GM12878 (cell line): ENCODE measurements around the gene PHEX. TPM values are rescaled to one million over a fixed set of nuclear protein-coding genes. Genes with fewer than 3 reads are reported as not detected.
"Not testable (repeated sequence)": the region's sequence is repeated elsewhere in the genome, so short reads cannot be mapped to it uniquely, and the experiment has no call there.

ENCODE experiments used
- ATAC-seq: fragments of 200-7000 bp; cut with Tn5 transposase; 3 replicates; pipeline ENCODE4 v1.9.1; 2020; ENCODE audit warnings: mild to moderate bottlenecking, moderate library complexity
- BruUV-seq: library from RNA; stranded (reverse); fragments of 400-500 nt; replicated peaks from 2 replicates; lab custom pipeline; 2021; lab: Mats Ljungman, UMichigan
- CTCF ChIA-PET: fragments of 300-600 bp; sonication (Branson Sonifier 250); formaldehyde crosslinking; extraction: SDS; loops from one replicate; lab custom pipeline; 2021; ENCODE audit warnings: inconsistent platforms; lab: Yijun Ruan, JAX
- POLR2A ChIA-PET: fragments of 350-600 bp; formaldehyde crosslinking; extraction: SDS; loops from one replicate; lab custom pipeline; 2021; ENCODE audit warnings: inconsistent platforms; lab: Charles Lee
- RAD21 ChIA-PET: fragments of 300-600 bp; sonication (Branson Sonifier 250); formaldehyde crosslinking; loops from one replicate; lab custom pipeline; 2023; ENCODE audit warnings: antibody characterized with exemption; ENCODE audit not compliant: unreplicated experiment; lab: Charles Lee
- SMC1A ChIA-PET: fragments of 300-600 bp; sonication (Branson Sonifier 250); formaldehyde crosslinking; loops from one replicate; lab custom pipeline; 2023; ENCODE audit not compliant: unreplicated experiment, uncharacterized antibody; lab: Charles Lee
- DNase-seq: peaks from one replicate; pipeline ENCODE4 v3.0.0-alpha.2; 2011; ENCODE audit warnings: low read depth, low spot score
- FAIRE-seq: peaks from 3 replicates; lab custom pipeline; 2011; peaks lifted over from hg19 to GRCh38; lab: Jason Lieb, UNC
- H2AFZ ChIP-seq: 2 replicates; pipeline ENCODE4 v1.6.0; 2011; ENCODE audit warnings: low read depth, low read length, control low read depth; ENCODE audit not compliant: control insufficient read depth
- H3K27ac ChIP-seq: 2 replicates; pipeline ENCODE4 v1.5.1; 2011; ENCODE audit warnings: control low read depth; ENCODE audit not compliant: control insufficient read depth, insufficient read depth
- H3K27me3 ChIP-seq, 2 experiments: replicated peaks in 1 of 2; 2 replicates each; pipeline versions ENCODE4 v1.6.0 to v1.6.1; 2011; ENCODE audit warnings: low read length in 1 of 2; ENCODE audit not compliant: control insufficient read depth in 2 of 2, insufficient read depth in 2 of 2
- H3K36me3 ChIP-seq, 2 experiments: 2 replicates each; pipeline ENCODE4 v1.5.1; 2011; ENCODE audit warnings: low read length in 1 of 2; ENCODE audit not compliant: control insufficient read depth in 2 of 2, insufficient read depth in 2 of 2
- H3K4me1 ChIP-seq: 2 replicates; pipeline ENCODE4 v1.6.1; 2011; ENCODE audit warnings: mild to moderate bottlenecking, low read length, moderate library complexity, mixed read lengths; ENCODE audit not compliant: control insufficient read depth, insufficient read depth
- H3K4me2 ChIP-seq: 2 replicates; pipeline ENCODE4 v1.6.0; 2011; ENCODE audit warnings: control low read depth; ENCODE audit not compliant: control insufficient read depth, insufficient read depth
- H3K4me3 ChIP-seq: fragments of 200-600 bp; sonication (generic); 2 replicates; pipeline ENCODE4 v1.5.1; 2016
- H3K79me2 ChIP-seq: 2 replicates; pipeline ENCODE4 v1.6.0; 2011; ENCODE audit warnings: low read length; ENCODE audit not compliant: control insufficient read depth, insufficient read depth
- H3K9ac ChIP-seq: 2 replicates; pipeline ENCODE4 v1.8.0; 2011; ENCODE audit warnings: low read length, control low read depth, mixed read lengths; ENCODE audit not compliant: control insufficient read depth, insufficient read depth
- H3K9me3 ChIP-seq: replicated peaks from 3 replicates; pipeline ENCODE4 v1.5.1; 2011; ENCODE audit warnings: mild to moderate bottlenecking, low read length; ENCODE audit not compliant: control insufficient read depth, insufficient read depth
- H4K20me1 ChIP-seq: 2 replicates; pipeline ENCODE4 v1.6.0; 2011; ENCODE audit not compliant: control insufficient read depth, insufficient read depth
- CTCF ChIP-seq, 3 experiments: IDR thresholded peaks in 2 of 3; conservative IDR thresholded peaks in 1 of 3; 2 replicates each; pipeline ENCODE4 v1.5.1; 2011; ENCODE audit warnings: low read depth in 3 of 3, low read length in 3 of 3, mild to moderate bottlenecking in 3 of 3, control low read depth in 2 of 3, moderate library complexity in 2 of 3, inconsistent platforms in 1 of 3, mixed read lengths in 1 of 3; ENCODE audit not compliant: control insufficient read depth in 2 of 3, insufficient read depth in 1 of 3; ENCODE audit errors: extremely low read depth in 1 of 3
- DPF2 ChIP-seq: fragments of 450-650 bp; IDR thresholded peaks from 2 replicates; pipeline ENCODE4 v1.6.1; 2017; ENCODE audit warnings: mild to moderate bottlenecking
- GABPA ChIP-seq: IDR thresholded peaks from 2 replicates; pipeline ENCODE4 v1.6.1; 2014; ENCODE audit warnings: antibody characterized with exemption, low read depth, mild to moderate bottlenecking, inconsistent platforms
- KDM1A ChIP-seq: fragments of 200-600 bp; sonication (generic); IDR thresholded peaks from 2 replicates; pipeline ENCODE4 v1.6.1; 2016; ENCODE audit warnings: borderline replicate concordance
- NR2C1 ChIP-seq: fragments of 450-650 bp; IDR thresholded peaks from 2 replicates; pipeline ENCODE4 v1.6.1; 2017; ENCODE audit warnings: antibody characterized with exemption, mild to moderate bottlenecking, moderate library complexity
- NR2F1 ChIP-seq: fragments of 450-650 bp; conservative IDR thresholded peaks from 2 replicates; pipeline ENCODE4 v1.6.1; 2017; ENCODE audit warnings: mild to moderate bottlenecking
- SP1 ChIP-seq: IDR thresholded peaks from one replicate; pipeline ENCODE4 v1.6.1; 2011; ENCODE audit warnings: low read depth, low read length
- STAT1 ChIP-seq: fragments of 450-650 bp; conservative IDR thresholded peaks from 2 replicates; pipeline ENCODE4 v1.6.1; 2014; ENCODE audit warnings: antibody characterized with exemption, mild to moderate bottlenecking
- WGBS: methylation state at CpG from one replicate; pipeline ENCODE4 v1.1.6; 2016; ENCODE audit warnings: low lambda C conversion rate; ENCODE audit not compliant: insufficient replicate concordance, insufficient coverage; ENCODE audit errors: missing lambda C conversion rate; 5-methylcytosine and 5-hydroxymethylcytosine counted together
- in situ Hi-C: fragments of 300-500 bp; cut with MboI; formaldehyde crosslinking; loops from 9 replicates; pipeline ENCODE4 v1.14.3; 2018; ENCODE audit warnings: mixed read lengths
- intact Hi-C: fragments of 100-400 bp; cut with micrococcal nuclease; formaldehyde crosslinking; loops from one replicate; pipeline ENCODE4 v1.14.2; 2022; ENCODE audit not compliant: unreplicated experiment
- polyA plus RNA-seq, 11 experiments: library from polyadenylated mRNA; depleted of rRNA in 4 of 11; unstranded in 6 of 11; stranded (reverse) in 5 of 11; fragments of >200 nt; fragmentation: Nextera tagmentation in 4 of 11; fragmentation: Illumina TruSeq in 1 of 11; extraction: Ambion mirVana in 4 of 11; extraction: Trizol in 1 of 11; gene quantifications; 1 replicate in 1 of 11; 2 replicates in 10 of 11; pipeline versions ENCODE4 v1.2.1 to v1.2.3, GENCODE V29; 2011 to 2016; ENCODE audit warnings: inconsistent platforms in 2 of 11, missing spikeins in 2 of 11, low read depth in 1 of 11
- total RNA-seq, 4 experiments: library from RNA; depleted of rRNA in 3 of 4; stranded (reverse); fragments of >200 nt in 3 of 4; fragmentation: Illumina TruSeq in 1 of 4; extraction: Trizol in 1 of 4; gene quantifications; 2 replicates each; pipeline versions ENCODE4 v1.2.1 to v1.2.3, GENCODE V29; 2013 to 2021

PHEX gene
- total and polyA plus RNA-seq, 10 of the 15 experiments (the other 5 are each of a cell fraction or from before 2014, with no cell fraction given) = 0.12 to 97.2 (median 0.55) TPM

- no peak for ATAC-seq
- intact Hi-C loops (no loop called here), in situ Hi-C loops (no loop called here)
- no peak overlapping the region for H3K27ac ChIP-seq
- WGBS = 16% methylated on average over 6 of the region's 6 CpGs
- ChIA-PET RAD21 (no interaction called here), POLR2A (no interaction called here), SMC1A (interaction anchor here (2.2 kb wide), 1 partner anchor 292 kb away, joined by 9 read pairs; no protein-coding TSS in a partner anchor), CTCF (interaction anchor here (2.0 kb wide), 1 partner anchor 292 kb away, joined by 16 read pairs; no protein-coding TSS in a partner anchor)
- no TSS peak for BruUV-seq
- DNase-seq = no peak
- H3K4me2 ChIP-seq = no peak overlapping the region
- H3K9me3 ChIP-seq = no peaks in the 10 kb centered on the region
- H3K4me1 ChIP-seq = no peaks in the 10 kb centered on the region
- FAIRE-seq = no peak
- no peaks in the 10 kb centered on the region for H3K36me3 ChIP-seq
- H3K79me2 ChIP-seq = no peaks in the 10 kb centered on the region
- H3K4me3 ChIP-seq = no peak overlapping the region
- no peak overlapping the region for H3K9ac ChIP-seq
- no peaks in the 10 kb centered on the region for H4K20me1 ChIP-seq
- no peak overlapping the region for H2AFZ ChIP-seq
- no peaks in the 10 kb centered on the region for H3K27me3 ChIP-seq
- TF ChIP-seq DPF2 (no peak), NR2C1 (no peak), KDM1A (no peak)
These were observed 244.7 kb downstream of the PHEX start for GRCh38 chrX:22276781-22277180.

- in situ Hi-C loops = no loop called here
- Histone ChIP-seq H3K4me2 (no peak overlapping the region), H3K9me3 (no peaks in the 10 kb centered on the region), H3K9ac (no peak overlapping the region), H3K4me1 (no peaks in the 10 kb centered on the region), H3K4me3 (no peak overlapping the region), H2AFZ (no peak overlapping the region), H3K36me3 (no peaks in the 10 kb centered on the region), H3K27ac (no peak overlapping the region), H3K27me3 (no peaks in the 10 kb centered on the region), H4K20me1 (no peaks in the 10 kb centered on the region), H3K79me2 (no peaks in the 10 kb centered on the region)
- POLR2A ChIA-PET = no interaction called here
- CTCF ChIA-PET = interaction anchor here (0.8 to 2.0 kb wide), 3 partner anchors 135 to 293 kb away, joined by 3 to 16 read pairs (median 3); no protein-coding TSS in a partner anchor
- BruUV-seq = no TSS peak
- 17% methylated on average over 3 of the region's 3 CpGs for WGBS
- TF ChIP-seq STAT1 (no peak), CTCF (IDR thresholded peaks at IDR 0.05 in 2 of 3, conservative IDR thresholded peaks at IDR 0.05 in 1 of 3; ENCODE audit: control insufficient read depth in 2 of 3, extremely low read depth in 1 of 3, insufficient read depth in 1 of 3, low read depth in 3 of 3, low read length in 3 of 3) (peak in 1 of 3 experiments; percentile 5; a peak in 1 of 6 replicates), SP1 (no peak), NR2F1 (no peak), GABPA (no peak)
- intact Hi-C loops = no loop called here
- DNase-seq (no peak), FAIRE-seq (no peak), ATAC-seq (no peak)
- SMC1A ChIA-PET = interaction anchor here (0.6 to 2.2 kb wide), 3 partner anchors 134 to 294 kb away, joined by 3 to 9 read pairs (median 4); no protein-coding TSS in a partner anchor
- RAD21 ChIA-PET = interaction anchor here (0.8 to 1.1 kb wide), 3 partner anchors 142 to 293 kb away, joined by 3 to 10 read pairs (median 7); no protein-coding TSS in a partner anchor
These were observed 246.2 kb downstream of the PHEX start for GRCh38 chrX:22278375-22278774.

GRCh38 chrX:22289209-22289608 is 257.1 kb downstream of the PHEX start:
- H3K4me3 ChIP-seq, H3K36me3 ChIP-seq, H3K4me2 ChIP-seq, H3K9ac ChIP-seq, H3K27ac ChIP-seq, DNase-seq, RAD21 ChIA-PET, POLR2A ChIA-PET, in situ Hi-C loops, H3K27me3 ChIP-seq, H3K79me2 ChIP-seq, H3K9me3 ChIP-seq, SMC1A ChIA-PET, BruUV-seq, H2AFZ ChIP-seq, ATAC-seq, intact Hi-C loops, H4K20me1 ChIP-seq, FAIRE-seq, H3K4me1 ChIP-seq, CTCF ChIA-PET: not testable (repeated sequence)
- WGBS = 11% methylated on average over 3 of the region's 3 CpGs
